ENCODE data around the gene NUPR2.

DNA sequence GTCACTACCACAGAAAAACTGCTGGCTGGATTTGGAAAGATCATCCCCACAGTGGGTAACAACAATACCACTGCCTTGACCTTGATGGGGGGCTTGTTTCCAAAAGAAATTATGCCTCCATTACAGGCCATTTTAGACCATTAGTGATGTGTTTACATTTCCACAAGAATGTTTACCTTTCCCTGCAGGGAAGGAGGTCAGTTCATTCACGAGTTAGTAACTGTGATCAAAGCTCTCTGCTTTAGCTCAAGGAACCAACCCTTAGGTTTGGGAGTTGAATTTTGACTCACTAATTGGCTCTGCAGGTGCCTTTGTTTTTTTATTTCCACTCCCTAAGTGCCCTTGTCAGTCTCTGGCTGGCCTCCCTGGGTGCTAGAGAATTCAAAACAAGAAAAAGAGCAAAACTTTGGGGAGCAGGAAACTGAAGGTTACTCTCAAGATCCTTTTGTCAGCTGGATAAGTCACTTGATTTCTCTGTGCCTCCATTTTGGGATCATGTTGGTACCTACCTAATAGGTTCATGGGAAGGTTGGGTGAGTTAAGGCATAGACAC, 41.1 kb upstream of the NUPR2 start:
- TF ChIP-seq, protein P1, sequence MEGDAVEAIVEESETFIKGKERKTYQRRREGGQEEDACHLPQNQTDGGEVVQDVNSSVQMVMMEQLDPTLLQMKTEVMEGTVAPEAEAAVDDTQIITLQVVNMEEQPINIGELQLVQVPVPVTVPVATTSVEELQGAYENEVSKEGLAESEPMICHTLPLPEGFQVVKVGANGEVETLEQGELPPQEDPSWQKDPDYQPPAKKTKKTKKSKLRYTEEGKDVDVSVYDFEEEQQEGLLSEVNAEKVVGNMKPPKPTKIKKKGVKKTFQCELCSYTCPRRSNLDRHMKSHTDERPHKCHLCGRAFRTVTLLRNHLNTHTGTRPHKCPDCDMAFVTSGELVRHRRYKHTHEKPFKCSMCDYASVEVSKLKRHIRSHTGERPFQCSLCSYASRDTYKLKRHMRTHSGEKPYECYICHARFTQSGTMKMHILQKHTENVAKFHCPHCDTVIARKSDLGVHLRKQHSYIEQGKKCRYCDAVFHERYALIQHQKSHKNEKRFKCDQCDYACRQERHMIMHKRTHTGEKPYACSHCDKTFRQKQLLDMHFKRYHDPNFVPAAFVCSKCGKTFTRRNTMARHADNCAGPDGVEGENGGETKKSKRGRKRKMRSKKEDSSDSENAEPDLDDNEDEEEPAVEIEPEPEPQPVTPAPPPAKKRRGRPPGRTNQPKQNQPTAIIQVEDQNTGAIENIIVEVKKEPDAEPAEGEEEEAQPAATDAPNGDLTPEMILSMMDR (conservative IDR thresholded peaks at IDR 0.05 in 1 of 2, IDR thresholded peaks at IDR 0.05 in 1 of 2; ENCODE audit: low read depth in 1 of 2, low read length in 2 of 2), result no peak
- TF ChIP-seq EZH2 (IDR thresholded peaks at IDR 0.05; ENCODE audit: low read length, missing control alignments), result no peak

All from fibroblast of lung (primary cell).